Kidney (tissue), 14 donors: Measurements from ENCODE around the gene PRXL2B. TPM values are rescaled to one million over a fixed set of nuclear protein-coding genes. Genes with fewer than 3 reads are reported as not detected.

ENCODE experiments used
- DNase-seq, 5 donors: peaks; one replicate each; pipeline ENCODE4 v3.0.0-alpha.2; 2013 to 2020
- FAIRE-seq: peaks from 2 replicates; lab custom pipeline; 2012; peaks lifted over from hg19 to GRCh38; lab: Jason Lieb, UNC
- H3K27ac ChIP-seq, 2 donors: one replicate each; pipeline ENCODE4 v1.7.0; 2013; ENCODE audit warnings: low read depth in 2 of 2, low read length in 2 of 2, inconsistent platforms in 1 of 2
- H3K27me3 ChIP-seq: one replicate; pipeline ENCODE4 v1.7.1; 2013; ENCODE audit warnings: low read length, inconsistent platforms; ENCODE audit not compliant: control insufficient read depth, insufficient read depth
- H3K36me3 ChIP-seq, 3 donors: one replicate each; pipeline versions ENCODE4 v1.7.0 to v1.7.1; 2013; ENCODE audit warnings: low read length in 3 of 3, control low read depth in 1 of 3, inconsistent platforms in 1 of 3; ENCODE audit not compliant: insufficient read depth in 3 of 3, control insufficient read depth in 2 of 3
- H3K4me1 ChIP-seq, 3 donors: one replicate each; pipeline versions ENCODE4 v1.7.0 to v1.7.1; 2013; ENCODE audit warnings: low read length in 3 of 3, inconsistent platforms in 1 of 3, low read depth in 1 of 3; ENCODE audit not compliant: control insufficient read depth in 2 of 3, insufficient read depth in 2 of 3
- H3K4me3 ChIP-seq, 3 donors: one replicate each; pipeline versions ENCODE4 v1.7.0 to v1.8.1; 2013; ENCODE audit warnings: low read length in 3 of 3, control low read depth in 1 of 3, inconsistent platforms in 1 of 3
- H3K9ac ChIP-seq, 3 donors: one replicate each; pipeline versions ENCODE4 v1.7.0 to v1.7.1; 2013; ENCODE audit warnings: low read length in 3 of 3, control low read depth in 1 of 3, inconsistent platforms in 1 of 3
- H3K9me3 ChIP-seq, 3 donors: one replicate each; pipeline versions ENCODE4 v1.7.0 to v1.7.1; 2013; ENCODE audit warnings: low read length in 3 of 3, control low read depth in 1 of 3, inconsistent platforms in 1 of 3; ENCODE audit not compliant: control insufficient read depth in 2 of 3, insufficient read depth in 1 of 3
- intact Hi-C: fragments of 100-400 bp; cut with DNase I; formaldehyde crosslinking; loops from one replicate; pipeline ENCODE4 v1.11.1; 2022
- polyA plus RNA-seq: library from polyadenylated mRNA; stranded (reverse); fragments of 350-450 nt; fragmentation: Illumina TruSeq; extraction: RNeasy Lipid Tissue Mini Kit (QIAGEN cat#74804); gene quantifications from one replicate; pipeline ENCODE4 v1.2.3, GENCODE V29; 2014; ENCODE audit warnings: low read depth, low replicate concordance; ENCODE audit not compliant: insufficient read depth
- total RNA-seq: library from RNA; stranded (reverse); fragmentation: NEBNext Ultra II Directional; extraction: Animal tissue kit (Norgen Biotek cat#: 25700); gene quantifications from one replicate; pipeline ENCODE4 v1.2.1, GENCODE V29; 2021
- TF ChIP-seq, protein P1 (sequence below): IDR thresholded peaks from 3 replicates; pipeline ENCODE4 v1.5.1; 2012; ENCODE audit warnings: mild to moderate bottlenecking, moderate library complexity, borderline replicate concordance; ENCODE audit not compliant: insufficient read depth; ENCODE audit errors: extremely low read depth
- donor health status: control.
- donor health status: control.
- donor health status: control.
- donor health status: control.
- donor health status: control.
- donor health status: DM: yes; HTN: yes; CAD: no.
- donor health status: Normal renal cell carcinoma (clear cell type).

Gene PRXL2B
- total and polyA plus RNA-seq, 2 donors from 2014 or later = 25.6 to 39.5 TPM

DNA sequence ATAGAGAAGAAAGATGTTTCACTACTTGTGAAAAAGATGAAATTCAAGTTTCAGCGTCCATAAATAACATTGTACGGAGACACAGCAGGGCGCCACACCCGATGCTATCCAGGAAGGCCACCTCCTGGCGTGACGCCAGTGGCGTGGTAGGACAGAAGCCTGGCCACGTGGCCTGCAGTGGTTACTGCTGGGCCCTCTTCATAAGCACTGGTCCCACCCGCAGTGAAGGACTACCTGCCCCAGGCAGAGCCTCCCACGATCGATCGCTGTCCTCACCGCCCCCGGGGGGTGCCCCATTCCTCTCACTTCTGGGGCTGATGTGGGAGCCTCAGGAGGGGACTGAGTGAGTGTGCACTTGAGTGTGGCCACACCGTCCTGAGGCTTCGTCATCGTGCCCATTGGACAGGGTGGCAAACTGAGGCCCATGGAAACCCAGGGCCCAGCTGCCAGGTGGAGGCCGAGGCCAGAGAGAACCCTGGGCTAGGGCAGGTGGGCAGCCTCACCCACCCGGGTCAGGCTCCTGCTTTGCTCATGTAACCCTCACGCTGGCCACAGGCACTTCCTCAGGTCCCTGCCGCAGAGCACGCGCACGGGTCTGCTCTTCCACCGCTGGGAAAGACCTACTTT, 44.8 kb upstream of the PRXL2B start:
- Histone ChIP-seq H3K9me3 (no peaks in the 10 kb centered on the region), H3K27ac (no peak overlapping the region), H3K27me3 (no peaks in the 10 kb centered on the region), H3K4me3 (no peak overlapping the region), H3K9ac (no peak overlapping the region), H3K36me3 (no peaks in the 10 kb centered on the region), H3K4me1 (peaks cover 0 to 17% (median 0%) of the 10 kb centered on the region in 3 donors)
- TF ChIP-seq, protein P1, sequence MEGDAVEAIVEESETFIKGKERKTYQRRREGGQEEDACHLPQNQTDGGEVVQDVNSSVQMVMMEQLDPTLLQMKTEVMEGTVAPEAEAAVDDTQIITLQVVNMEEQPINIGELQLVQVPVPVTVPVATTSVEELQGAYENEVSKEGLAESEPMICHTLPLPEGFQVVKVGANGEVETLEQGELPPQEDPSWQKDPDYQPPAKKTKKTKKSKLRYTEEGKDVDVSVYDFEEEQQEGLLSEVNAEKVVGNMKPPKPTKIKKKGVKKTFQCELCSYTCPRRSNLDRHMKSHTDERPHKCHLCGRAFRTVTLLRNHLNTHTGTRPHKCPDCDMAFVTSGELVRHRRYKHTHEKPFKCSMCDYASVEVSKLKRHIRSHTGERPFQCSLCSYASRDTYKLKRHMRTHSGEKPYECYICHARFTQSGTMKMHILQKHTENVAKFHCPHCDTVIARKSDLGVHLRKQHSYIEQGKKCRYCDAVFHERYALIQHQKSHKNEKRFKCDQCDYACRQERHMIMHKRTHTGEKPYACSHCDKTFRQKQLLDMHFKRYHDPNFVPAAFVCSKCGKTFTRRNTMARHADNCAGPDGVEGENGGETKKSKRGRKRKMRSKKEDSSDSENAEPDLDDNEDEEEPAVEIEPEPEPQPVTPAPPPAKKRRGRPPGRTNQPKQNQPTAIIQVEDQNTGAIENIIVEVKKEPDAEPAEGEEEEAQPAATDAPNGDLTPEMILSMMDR = no peak
- DNase-seq = no peak
- FAIRE-seq = no peak
- intact Hi-C loops = loop anchor here (10.0 kb wide), 1 partner anchor 127 kb away; the partner anchor contains the start of gene PEX10

DNA sequence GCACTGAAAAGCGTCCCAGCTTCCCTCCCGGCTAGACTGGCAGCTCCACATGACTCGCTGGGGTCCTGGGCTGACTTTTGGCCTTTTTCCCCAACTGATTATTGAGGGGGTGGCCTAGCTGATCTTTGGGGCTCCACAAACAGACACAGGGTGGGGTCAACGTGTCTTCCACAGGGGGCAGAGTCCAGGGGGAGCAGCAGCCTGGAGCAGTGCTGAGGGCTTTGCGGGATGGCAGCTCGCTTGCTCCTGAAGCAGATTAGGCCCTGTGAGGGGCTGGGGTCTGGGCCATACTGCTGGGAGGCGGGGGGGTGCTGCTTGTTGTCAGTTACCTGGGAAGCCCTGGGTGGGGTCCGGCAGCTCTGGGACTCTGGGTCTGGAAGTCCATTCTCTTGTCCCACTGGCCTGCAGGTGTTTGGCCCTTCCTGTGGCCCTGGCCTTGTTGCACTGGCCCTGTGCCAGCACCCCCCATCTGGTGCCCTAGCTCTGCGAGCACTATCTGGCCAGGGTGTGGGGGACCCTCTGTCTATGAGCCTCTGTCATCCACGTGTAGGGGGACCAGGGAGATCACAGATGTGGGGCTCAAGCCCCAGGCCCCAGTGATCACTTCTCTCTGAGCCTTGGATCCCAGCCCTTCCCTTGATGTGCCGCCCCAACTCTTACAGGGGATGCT, 44.2 kb upstream of the PRXL2B start:
- Histone ChIP-seq H3K9ac (no peak overlapping the region), H3K9me3 (no peaks in the 10 kb centered on the region), H3K27me3 (no peaks in the 10 kb centered on the region), H3K27ac (no peak overlapping the region), H3K36me3 (no peaks in the 10 kb centered on the region), H3K4me1 (peaks cover 0 to 20% (median 3%) of the 10 kb centered on the region in 3 donors), H3K4me3 (no peak overlapping the region)
- FAIRE-seq (no peak), DNase-seq (no peak)
- TF ChIP-seq, protein P1 = no peak
- intact Hi-C loops = loop anchor here (10.0 kb wide), 1 partner anchor 128 kb away; the partner anchor contains the start of gene PEX10

DNA sequence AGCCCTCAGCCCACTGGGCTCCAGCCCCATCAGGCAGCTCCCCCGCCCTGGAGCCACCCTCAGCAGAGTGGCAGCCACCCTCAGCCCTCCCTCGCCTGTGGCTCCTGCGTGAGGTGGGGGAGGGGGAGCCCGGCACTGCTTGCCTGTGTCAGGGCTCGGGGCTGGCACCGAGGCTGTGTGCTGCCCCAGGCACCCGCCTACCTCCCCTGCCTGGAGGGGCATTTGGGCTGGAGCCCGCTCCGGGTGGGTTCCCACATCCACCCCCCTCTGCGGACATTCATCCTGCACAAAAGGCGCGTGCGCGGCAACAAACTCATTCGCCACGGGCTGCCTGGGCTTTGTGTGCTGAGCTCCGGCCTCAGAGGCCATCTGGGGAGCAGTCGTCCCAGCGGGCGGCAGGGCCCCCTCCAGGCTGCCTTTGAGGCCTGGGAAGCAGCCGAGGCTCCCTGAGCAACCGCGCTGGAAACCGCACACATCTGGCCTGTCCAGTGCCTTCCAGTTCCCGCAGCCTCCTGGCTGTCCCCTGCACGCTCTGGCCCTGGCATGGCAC, 43.0 kb upstream of the PRXL2B start:
- FAIRE-seq = no peak
- Histone ChIP-seq H3K27me3 (no peaks in the 10 kb centered on the region), H3K27ac (no peak overlapping the region), H3K9ac (no peak overlapping the region), H3K9me3 (no peaks in the 10 kb centered on the region), H3K4me3 (no peak overlapping the region), H3K36me3 (no peaks in the 10 kb centered on the region), H3K4me1 (peaks cover 0 to 30% (median 13%) of the 10 kb centered on the region in 3 donors)
- intact Hi-C loops = loop anchor here (10.0 kb wide), 1 partner anchor 129 kb away; the partner anchor contains the start of gene PEX10
- peak in 4 of 5 donors; percentile 63 to 85 (median 70) for DNase-seq
- TF ChIP-seq, protein P1 = no peak
